H9 (cell line): Measurements from ENCODE around the gene BCAS4. TPM values are rescaled to one million over a fixed set of nuclear protein-coding genes. Genes with fewer than 3 reads are reported as not detected.

Source experiments
- DNase-seq: peaks from one replicate; pipeline ENCODE4 v3.0.0-alpha.2; 2017
- H2AFZ ChIP-seq: one replicate; pipeline ENCODE4 v1.6.1; 2013; ENCODE audit warnings: mild to moderate bottlenecking, low read length, control low read depth, moderate library complexity
- H2AK5ac ChIP-seq: 2 replicates; pipeline ENCODE4 v1.6.1; 2013; ENCODE audit warnings: low read length, control low read depth, mixed read lengths; ENCODE audit not compliant: insufficient read length
- H2BK120ac ChIP-seq: one replicate; pipeline ENCODE4 v1.6.1; 2013; ENCODE audit warnings: low read depth, mild to moderate bottlenecking, low read length, control low read depth, inconsistent platforms; ENCODE audit not compliant: poor library complexity, severe bottlenecking
- H2BK12ac ChIP-seq: 2 replicates; pipeline ENCODE4 v1.6.1; 2013; ENCODE audit warnings: low read length, control low read depth, mixed read lengths, low read depth; ENCODE audit not compliant: insufficient read length
- H2BK15ac ChIP-seq: 2 replicates; pipeline ENCODE4 v1.6.1; 2013; ENCODE audit warnings: low read depth, low read length, control low read depth
- H2BK20ac ChIP-seq: one replicate; pipeline ENCODE4 v1.6.1; 2013; ENCODE audit warnings: low read depth, mild to moderate bottlenecking, low read length, control low read depth, inconsistent platforms; ENCODE audit not compliant: poor library complexity, severe bottlenecking
- H2BK5ac ChIP-seq: 2 replicates; pipeline ENCODE4 v1.6.1; 2013; ENCODE audit warnings: low read length, control low read depth, mixed read lengths; ENCODE audit not compliant: insufficient read length
- H3K14ac ChIP-seq: 2 replicates; pipeline ENCODE4 v1.6.1; 2013; ENCODE audit warnings: low read length, control low read depth; ENCODE audit not compliant: insufficient read depth
- H3K18ac ChIP-seq: 2 replicates; pipeline ENCODE4 v1.6.1; 2013; ENCODE audit warnings: low read depth, mild to moderate bottlenecking, mixed read lengths, low read length, control low read depth; ENCODE audit not compliant: insufficient read length
- H3K23ac ChIP-seq: 2 replicates; pipeline ENCODE4 v1.6.1; 2013; ENCODE audit warnings: low read length, control low read depth, mixed read lengths, low read depth; ENCODE audit not compliant: insufficient read length
- H3K23me2 ChIP-seq: 2 replicates; pipeline ENCODE4 v1.6.1; 2013; ENCODE audit warnings: low read depth, mild to moderate bottlenecking, mixed read lengths, low read length, control low read depth; ENCODE audit not compliant: insufficient read length, poor library complexity, severe bottlenecking
- H3K27ac ChIP-seq: 2 replicates; pipeline ENCODE4 v1.5.1; 2013; ENCODE audit warnings: low read length, control low read depth, mixed read lengths, low read depth; ENCODE audit not compliant: insufficient read length
- H3K27me3 ChIP-seq: 2 replicates; pipeline ENCODE4 v1.6.1; 2013; ENCODE audit warnings: low read length, control low read depth, inconsistent platforms; ENCODE audit not compliant: insufficient read depth
- H3K4ac ChIP-seq: 2 replicates; pipeline ENCODE4 v1.6.1; 2013; ENCODE audit warnings: low read depth, mild to moderate bottlenecking, control low read depth, inconsistent platforms, low read length, moderate library complexity
- H3K4me1 ChIP-seq: 2 replicates; pipeline ENCODE4 v1.6.1; 2013; ENCODE audit warnings: low read length, control low read depth, inconsistent platforms; ENCODE audit not compliant: insufficient read depth
- H3K4me2 ChIP-seq: 2 replicates; pipeline ENCODE4 v1.6.1; 2013; ENCODE audit warnings: low read length, control low read depth, mixed read lengths; ENCODE audit not compliant: insufficient read length, insufficient read depth
- H3K56ac ChIP-seq: 2 replicates; pipeline ENCODE4 v1.6.1; 2013; ENCODE audit warnings: low read depth, mild to moderate bottlenecking, mixed read lengths, low read length, control low read depth; ENCODE audit not compliant: insufficient read length
- H3K79me1 ChIP-seq: 2 replicates; pipeline ENCODE4 v1.6.1; 2013; ENCODE audit warnings: low read depth, mild to moderate bottlenecking, moderate library complexity, low read length, control low read depth, inconsistent platforms; ENCODE audit not compliant: insufficient read depth, poor library complexity, severe bottlenecking
- H3K79me2 ChIP-seq: 2 replicates; pipeline ENCODE4 v1.6.1; 2013; ENCODE audit warnings: low read length, control low read depth, inconsistent platforms; ENCODE audit not compliant: insufficient read depth
- H3K9ac ChIP-seq: 2 replicates; pipeline ENCODE4 v1.6.1; 2013; ENCODE audit warnings: low read length, control low read depth, mixed read lengths; ENCODE audit not compliant: insufficient read length; ENCODE audit errors: extremely low read depth
- H3K9me3 ChIP-seq: one replicate; pipeline ENCODE4 v1.6.1; 2013; ENCODE audit warnings: low read depth, low read length, inconsistent platforms; ENCODE audit not compliant: control insufficient read depth
- H3T11ph ChIP-seq: one replicate; pipeline ENCODE4 v1.6.1; 2013; ENCODE audit warnings: mild to moderate bottlenecking, low read length, control low read depth, inconsistent platforms
- H4K20me1 ChIP-seq: one replicate; pipeline ENCODE4 v1.6.1; 2013; ENCODE audit not compliant: control insufficient read depth, insufficient read length, insufficient read depth
- H4K5ac ChIP-seq: 2 replicates; pipeline ENCODE4 v1.6.1; 2013; ENCODE audit warnings: low read depth, mild to moderate bottlenecking, mixed read lengths, low read length, control low read depth; ENCODE audit not compliant: insufficient read length
- H4K8ac ChIP-seq: replicated peaks from 2 replicates; pipeline ENCODE4 v1.6.1; 2013; ENCODE audit warnings: low read length, control low read depth, mixed read lengths, low read depth; ENCODE audit not compliant: insufficient read length
- H4K91ac ChIP-seq: 2 replicates; pipeline ENCODE4 v1.6.1; 2013; ENCODE audit warnings: low read depth, mild to moderate bottlenecking, moderate library complexity, mixed read lengths, low read length, control low read depth; ENCODE audit not compliant: insufficient read length
- H3K27ac Mint-ChIP-seq, 3 experiments: 2 replicates in 2 of 3; 3 replicates in 1 of 3; pipeline ENCODE4 v1.8.0; 2020 to 2021; ENCODE audit warnings: mixed read lengths in 3 of 3, mild to moderate bottlenecking in 1 of 3, moderate library complexity in 1 of 3
- H3K27me3 Mint-ChIP-seq: 2 replicates; pipeline ENCODE4 v1.8.0; 2021; ENCODE audit warnings: low read depth, mild to moderate bottlenecking, moderate library complexity, mixed read lengths
- H3K36me3 Mint-ChIP-seq, 3 experiments: 2 replicates in 2 of 3; 3 replicates in 1 of 3; pipeline ENCODE4 v1.8.0; 2020 to 2021; ENCODE audit warnings: low read depth in 3 of 3, mixed read lengths in 3 of 3; ENCODE audit not compliant: insufficient read depth in 1 of 3
- H3K4me1 Mint-ChIP-seq, 2 experiments: 2 replicates each; pipeline ENCODE4 v1.8.0; 2020; ENCODE audit warnings: mixed read lengths in 2 of 2
- H3K4me3 Mint-ChIP-seq, 2 experiments: 2 replicates in 1 of 2; 3 replicates in 1 of 2; pipeline ENCODE4 v1.8.0; 2020 to 2021; ENCODE audit warnings: mild to moderate bottlenecking in 2 of 2, mixed read lengths in 2 of 2, moderate library complexity in 1 of 2
- H3K9me3 Mint-ChIP-seq, 2 experiments: 2 replicates in 1 of 2; 3 replicates in 1 of 2; pipeline ENCODE4 v1.8.0; 2020; ENCODE audit warnings: mild to moderate bottlenecking in 2 of 2, mixed read lengths in 2 of 2, moderate library complexity in 1 of 2
- WGBS: extraction: QIAGEN DNeasy Blood & Tissue Kit; methylation state at CpG from one replicate; pipeline ENCODE4 v1.1.7; 2013; ENCODE audit warnings: missing lambda C conversion rate, low lambda C conversion rate, mixed read lengths; ENCODE audit not compliant: insufficient read length; ENCODE audit errors: extremely low coverage; 5-methylcytosine and 5-hydroxymethylcytosine counted together
- total RNA-seq: library from RNA; stranded (reverse); gene quantifications from 2 replicates; pipeline ENCODE4 v1.2.1, GENCODE V29; 2021
- TF ChIP-seq, protein P1 (sequence below): fragments of 200-600 bp; sonication (generic); conservative IDR thresholded peaks from 3 replicates; pipeline ENCODE4 v1.8.0; 2021; ENCODE audit warnings: antibody characterized with exemption, mild to moderate bottlenecking

BCAS4 gene
- total RNA-seq, 1 experiment from 2014 or later, result 16.9 TPM

DNA sequence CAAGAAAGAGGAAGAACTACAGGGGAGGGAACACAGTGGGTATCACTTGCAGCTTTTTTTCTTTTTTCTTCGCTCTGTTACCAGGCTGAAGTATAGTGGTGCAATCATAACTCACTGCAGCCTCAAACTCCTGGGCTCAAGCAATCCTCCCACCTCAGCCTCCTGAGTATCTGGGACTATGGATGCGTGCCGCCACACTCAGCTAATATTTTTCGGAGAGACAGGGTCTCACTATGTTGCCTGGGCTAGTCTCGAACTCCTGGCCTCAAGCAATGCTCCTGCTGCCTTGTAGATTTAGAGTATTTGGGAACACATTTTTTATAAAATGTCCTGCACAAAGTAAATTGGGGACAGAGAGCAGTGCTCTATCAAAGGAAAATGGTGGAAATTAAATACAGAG lies 35.2 kb upstream of the BCAS4 start:
- H2BK12ac ChIP-seq, result no peak overlapping the region
- TF ChIP-seq, protein P1, sequence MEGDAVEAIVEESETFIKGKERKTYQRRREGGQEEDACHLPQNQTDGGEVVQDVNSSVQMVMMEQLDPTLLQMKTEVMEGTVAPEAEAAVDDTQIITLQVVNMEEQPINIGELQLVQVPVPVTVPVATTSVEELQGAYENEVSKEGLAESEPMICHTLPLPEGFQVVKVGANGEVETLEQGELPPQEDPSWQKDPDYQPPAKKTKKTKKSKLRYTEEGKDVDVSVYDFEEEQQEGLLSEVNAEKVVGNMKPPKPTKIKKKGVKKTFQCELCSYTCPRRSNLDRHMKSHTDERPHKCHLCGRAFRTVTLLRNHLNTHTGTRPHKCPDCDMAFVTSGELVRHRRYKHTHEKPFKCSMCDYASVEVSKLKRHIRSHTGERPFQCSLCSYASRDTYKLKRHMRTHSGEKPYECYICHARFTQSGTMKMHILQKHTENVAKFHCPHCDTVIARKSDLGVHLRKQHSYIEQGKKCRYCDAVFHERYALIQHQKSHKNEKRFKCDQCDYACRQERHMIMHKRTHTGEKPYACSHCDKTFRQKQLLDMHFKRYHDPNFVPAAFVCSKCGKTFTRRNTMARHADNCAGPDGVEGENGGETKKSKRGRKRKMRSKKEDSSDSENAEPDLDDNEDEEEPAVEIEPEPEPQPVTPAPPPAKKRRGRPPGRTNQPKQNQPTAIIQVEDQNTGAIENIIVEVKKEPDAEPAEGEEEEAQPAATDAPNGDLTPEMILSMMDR, result no peak
- WGBS, result no CpG with 5 or more reads among the region's 5 CpGs

More for the DNA sequence above, 35.2 kb upstream of the BCAS4 start:
- no peaks in the 10 kb centered on the region for H4K20me1 ChIP-seq
- no peaks in the 10 kb centered on the region for H3K79me1 ChIP-seq
- no peaks in the 10 kb centered on the region for H3K9me3 ChIP-seq
- no peaks in the 10 kb centered on the region for H3K36me3 Mint-ChIP-seq
- H2AK5ac ChIP-seq, result no peak overlapping the region
- no peak overlapping the region for H2AFZ ChIP-seq
- no peaks in the 10 kb centered on the region for H3K23me2 ChIP-seq
- no peak overlapping the region for H4K91ac ChIP-seq
- no peak overlapping the region for H3K4ac ChIP-seq
- H3K4me3 Mint-ChIP-seq, result no peak overlapping the region
- H3K14ac ChIP-seq, result no peak overlapping the region
- H3K27ac ChIP-seq, result no peak overlapping the region
- H3K79me2 ChIP-seq, result no peaks in the 10 kb centered on the region
- no peaks in the 10 kb centered on the region for H3K27me3 Mint-ChIP-seq
- H4K5ac ChIP-seq, result no peak overlapping the region
- H3K9ac ChIP-seq, result no peak overlapping the region
- H3K4me1 Mint-ChIP-seq, result peaks cover 11 to 21% of the 10 kb centered on the region in 2 experiments
- H3K4me1 ChIP-seq, result no peaks in the 10 kb centered on the region
- H3K23ac ChIP-seq, result no peak overlapping the region
- H2BK120ac ChIP-seq, result no peak overlapping the region
- H2BK5ac ChIP-seq, result no peak overlapping the region
- no peak overlapping the region for H3K56ac ChIP-seq
- H3K27me3 ChIP-seq, result no peaks in the 10 kb centered on the region
- H3K9me3 Mint-ChIP-seq, result no peaks in the 10 kb centered on the region
- no peak overlapping the region for H4K8ac ChIP-seq
- H2BK15ac ChIP-seq, result no peak overlapping the region
- no peak overlapping the region for H3K27ac Mint-ChIP-seq
- no peak overlapping the region for H2BK20ac ChIP-seq
- no peak overlapping the region for H3K18ac ChIP-seq
- H3T11ph ChIP-seq, result no peak overlapping the region
- H3K4me2 ChIP-seq, result no peak overlapping the region
- no peak for DNase-seq
